GM19099 (cell line): Measurements from ENCODE around the gene C12orf60.

Experiments used
- POLR2A ChIP-seq: IDR thresholded peaks from 3 replicates; pipeline ENCODE4 v1.6.1; 2011; ENCODE audit warnings: low read depth; ENCODE audit not compliant: insufficient read length; ENCODE audit errors: extremely low read depth

The C12orf60 gene

GRCh38 chr12:14841761-14842160 is 38.3 kb downstream of the C12orf60 start:
- TF ChIP-seq POLR2A, result no peak

- TF ChIP-seq POLR2A, result no peak
These were observed 38.8 kb downstream of the C12orf60 start for GRCh38 chr12:14842315-14842714.

- TF ChIP-seq POLR2A, result no peak
These were observed 40.0 kb downstream of the C12orf60 start, which contains the start of gene ART4 for GRCh38 chr12:14843425-14843887. ART4 (minus strand) TSS chr12:14843526; CDS start chr12:14843113, 413 bp downstream.

GRCh38 chr12:14844401-14844800 is 40.9 kb downstream of the C12orf60 start:
- TF ChIP-seq POLR2A, result no peak

- TF ChIP-seq POLR2A, result no peak
These were observed 41.9 kb downstream of the C12orf60 start for GRCh38 chr12:14845350-14845750.

GRCh38 chr12:14846042-14846587 is 42.6 kb downstream of the C12orf60 start:
- TF ChIP-seq POLR2A, result no peak

GRCh38 chr12:14846876-14847580 is 43.6 kb downstream of the C12orf60 start:
- TF ChIP-seq POLR2A, result no peak

- TF ChIP-seq POLR2A, result no peak
These were observed 46.2 kb downstream of the C12orf60 start for GRCh38 chr12:14849661-14850060.

GRCh38 chr12:14850929-14851663 is 47.6 kb downstream of the C12orf60 start:
- no peak for TF ChIP-seq POLR2A

- TF ChIP-seq POLR2A, result no peak
These were observed 49.4 kb downstream of the C12orf60 start for GRCh38 chr12:14852880-14853279.

GRCh38 chr12:14853961-14854360 is 50.5 kb downstream of the C12orf60 start:
- no peak for TF ChIP-seq POLR2A

- no peak for TF ChIP-seq POLR2A
These were observed 51.2 kb downstream of the C12orf60 start for GRCh38 chr12:14854586-14855183.

GRCh38 chr12:14858513-14858912 is 55.0 kb downstream of the C12orf60 start:
- no peak for TF ChIP-seq POLR2A

- no peak for TF ChIP-seq POLR2A
These were observed 57.0 kb downstream of the C12orf60 start for GRCh38 chr12:14860490-14860889.

- no peak for TF ChIP-seq POLR2A
These were observed 65.5 kb downstream of the C12orf60 start for GRCh38 chr12:14868916-14869506.
